Thoracic aorta (tissue), 2 donors: ENCODE measurements around the gene GCDH. TPM values are rescaled to one million over a fixed set of nuclear protein-coding genes. Genes with fewer than 3 reads are reported as not detected.

Experiments
- ATAC-seq: fragments of 150-250 bp; one replicate; pipeline ENCODE4 v1.8.0; 2017; ENCODE audit warnings: low read depth; ENCODE audit not compliant: insufficient number of reproducible peaks, low FRiP score
- DNase-seq: peaks from one replicate; pipeline ENCODE4 v3.0.0-alpha.2; 2020; ENCODE audit warnings: low spot score
- H3K27ac ChIP-seq, 2 donors: fragments of 200-600 bp; sonication (generic); 1 replicate in 1 of 2; 2 replicates in 1 of 2; pipeline ENCODE4 v1.5.1; 2016; ENCODE audit warnings: mild to moderate bottlenecking in 2 of 2, moderate library complexity in 2 of 2
- H3K27me3 ChIP-seq: fragments of 200-600 bp; sonication (generic); replicated peaks from 2 replicates; pipeline ENCODE4 v1.6.0; 2016; ENCODE audit warnings: mild to moderate bottlenecking; ENCODE audit not compliant: insufficient read depth
- H3K36me3 ChIP-seq: fragments of 200-600 bp; sonication (generic); one replicate; pipeline ENCODE4 v1.5.1; 2016
- H3K4me1 ChIP-seq, 2 donors: fragments of 200-600 bp; sonication (generic); 1 replicate in 1 of 2; 2 replicates in 1 of 2; pipeline versions ENCODE4 v1.5.1 to v1.6.0; 2016; ENCODE audit warnings: low read depth in 2 of 2, mild to moderate bottlenecking in 1 of 2; ENCODE audit not compliant: control insufficient read depth in 1 of 2
- H3K4me3 ChIP-seq: fragments of 200-600 bp; sonication (generic); 2 replicates; pipeline ENCODE4 v1.5.1; 2016; ENCODE audit warnings: mild to moderate bottlenecking
- H3K9me3 ChIP-seq: fragments of 200-600 bp; sonication (generic); 2 replicates; pipeline ENCODE4 v1.5.1; 2016
- CTCF ChIP-seq: fragments of 200-600 bp; sonication (generic); IDR thresholded peaks from one replicate; pipeline ENCODE4 v1.5.1; 2019; ENCODE audit warnings: antibody characterized with exemption
- total RNA-seq, 2 donors: library from RNA; depleted of rRNA; stranded (reverse); fragments of >200 nt; gene quantifications; one replicate each; pipeline versions ENCODE4 v1.1.0 to v1.2.3, GENCODE V29; 2016

Gene GCDH
- total RNA-seq, 2 donors from 2014 or later: 30.2 to 60.7 TPM

DNA sequence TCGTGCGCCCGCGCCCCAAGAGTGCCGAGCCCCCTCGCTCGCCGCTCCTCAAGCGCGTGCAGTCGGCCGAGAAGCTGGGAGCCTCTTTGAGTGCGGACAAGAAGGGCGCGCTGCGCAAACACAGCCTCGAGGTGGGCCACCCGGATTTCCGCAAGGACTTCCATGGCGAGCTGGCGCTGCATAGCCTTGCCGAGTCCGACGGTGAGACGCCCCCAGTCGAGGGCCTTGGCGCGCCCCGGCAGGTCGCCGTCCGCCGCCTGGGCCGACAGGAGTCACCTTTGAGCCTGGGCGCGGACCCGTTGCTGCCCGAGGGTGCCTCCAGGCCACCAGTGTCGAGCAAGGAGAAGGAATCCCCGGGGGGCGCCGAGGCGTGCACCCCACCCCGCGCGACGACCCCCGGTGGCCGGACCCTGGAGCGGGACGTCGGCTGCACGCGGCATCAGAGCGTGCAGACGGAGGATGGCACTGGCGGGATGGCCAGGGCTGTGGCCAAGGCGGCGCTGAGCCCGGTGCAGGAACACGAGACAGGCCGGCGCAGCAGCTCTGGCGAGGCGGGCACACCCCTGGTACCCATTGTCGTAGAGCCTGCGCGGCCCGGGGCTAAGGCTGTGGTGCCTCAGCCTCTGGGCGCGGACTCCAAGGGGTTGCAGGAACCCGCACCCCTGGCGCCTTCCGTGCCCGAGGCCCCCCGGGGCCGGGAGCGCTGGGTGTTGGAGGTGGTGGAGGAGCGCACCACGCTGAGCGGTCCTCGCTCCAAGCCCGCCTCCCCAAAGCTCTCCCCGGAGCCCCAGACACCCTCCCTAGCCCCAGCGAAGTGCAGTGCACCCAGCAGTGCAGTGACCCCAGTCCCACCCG lies 16.8 kb upstream of the GCDH start:
- Histone ChIP-seq H3K9me3 (no peaks in the 10 kb centered on the region), H3K4me3 (no peak overlapping the region), H3K4me1 (no peaks in the 10 kb centered on the region), H3K27me3 (no peaks in the 10 kb centered on the region), H3K27ac (no peak overlapping the region), H3K36me3 (peaks cover 15% of the 10 kb centered on the region)
- no peak for DNase-seq
- no peak for ATAC-seq
- TF ChIP-seq CTCF: no peak

DNA sequence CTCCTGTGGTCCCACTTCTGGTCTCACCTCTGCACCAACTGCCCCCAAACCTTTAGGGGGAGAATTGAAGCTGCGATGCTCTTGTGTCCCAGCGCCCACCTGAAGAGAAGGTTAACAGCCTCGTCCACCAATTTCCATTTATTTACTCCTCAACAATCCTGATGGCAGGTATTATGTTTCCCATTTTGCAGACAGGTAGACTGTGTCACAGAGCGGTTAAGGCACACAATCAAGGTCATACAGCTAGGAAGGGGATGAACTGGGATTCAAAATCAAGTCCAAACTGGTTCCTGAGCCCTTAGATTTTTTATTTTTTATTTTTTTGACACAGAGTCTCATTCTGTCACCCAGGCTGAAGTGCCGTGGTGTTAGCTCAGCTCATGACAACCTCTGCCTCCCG lies 15.9 kb upstream of the GCDH start:
- TF ChIP-seq CTCF: no peak
- peaks cover 15% of the 10 kb centered on the region for H3K36me3 ChIP-seq

GRCh38 chr19:12880551-12881171 lies 10.3 kb upstream of the GCDH start:
- Histone ChIP-seq H3K4me3 (peak overlapping the region; percentile 96), H3K4me1 (peaks cover 5 to 19% of the 10 kb centered on the region in 2 donors), H3K9me3 (no peaks in the 10 kb centered on the region), H3K27ac (peak overlapping the region; percentile 93 to 98), H3K27me3 (no peaks in the 10 kb centered on the region), H3K36me3 (peaks cover 12% of the 10 kb centered on the region)
- DNase-seq (no peak), ATAC-seq (no peak)
- TF ChIP-seq CTCF: no peak

More for the DNA sequence above, 15.9 kb upstream of the GCDH start:
- H3K27ac ChIP-seq: no peak overlapping the region
- H3K9me3 ChIP-seq: no peaks in the 10 kb centered on the region
- ATAC-seq (no peak), DNase-seq (no peak)
- H3K27me3 ChIP-seq: no peaks in the 10 kb centered on the region
- peaks cover 0 to 2% of the 10 kb centered on the region in 2 donors for H3K4me1 ChIP-seq
- no peak overlapping the region for H3K4me3 ChIP-seq

- H3K27me3 ChIP-seq: no peaks in the 10 kb centered on the region
- peak; percentile 88 for ATAC-seq
- TF ChIP-seq CTCF: no peak
These were observed 9.7 kb upstream of the GCDH start, which contains the start of gene DNASE2 for GRCh38 chr19:12881172-12881808. Gene DNASE2, minus strand, starts transcription at chr19:12881449. Its CDS starts 74 bp downstream, at chr19:12881375.

GRCh38 chr19:12882589-12882988 lies 8.4 kb upstream of the GCDH start:
- Histone ChIP-seq H3K27ac (no peak overlapping the region), H3K4me1 (peaks cover 8 to 23% of the 10 kb centered on the region in 2 donors), H3K36me3 (peaks cover 11% of the 10 kb centered on the region), H3K4me3 (no peak overlapping the region), H3K27me3 (no peaks in the 10 kb centered on the region), H3K9me3 (no peaks in the 10 kb centered on the region)
- ATAC-seq (no peak), DNase-seq (no peak)
- no peak for TF ChIP-seq CTCF

More at GRCh38 chr19:12881172-12881808, 9.7 kb upstream of the GCDH start, which contains the start of gene DNASE2:
- Histone ChIP-seq H3K36me3 (peaks cover 12% of the 10 kb centered on the region), H3K4me1 (peaks cover 8 to 23% of the 10 kb centered on the region in 2 donors), H3K9me3 (no peaks in the 10 kb centered on the region), H3K4me3 (peak within 1 kb of the TSS; percentile 96), H3K27ac (peak within 1 kb of the TSS; percentile 93 to 98)
- peak; percentile 88 for DNase-seq
